H1 (cell line): ENCODE measurements around the gene FASTKD3. TPM values are rescaled to one million over a fixed set of nuclear protein-coding genes. Genes with fewer than 3 reads are reported as not detected.

Source experiments
- CTCF ChIA-PET: fragments of 300-600 bp; sonication (Branson Sonifier 250); formaldehyde crosslinking; loops from one replicate; lab custom pipeline; 2021; ENCODE audit not compliant: partially characterized antibody; lab: Charles Lee
- POLR2A ChIA-PET: fragments of 300-600 bp; sonication (Branson Sonifier 250); formaldehyde crosslinking; loops from one replicate; lab custom pipeline; 2021; ENCODE audit warnings: inconsistent platforms; ENCODE audit not compliant: partially characterized antibody; lab: Charles Lee
- DNase-seq, 2 experiments: peaks; one replicate each; pipeline versions ENCODE4 v3.0.0 to v3.0.0-alpha.2; 2010 to 2022; ENCODE audit warnings: low spot score in 2 of 2, low read depth in 1 of 2, mixed read lengths in 1 of 2
- FAIRE-seq: peaks from 2 replicates; lab custom pipeline; 2011; peaks lifted over from hg19 to GRCh38; lab: Jason Lieb, UNC
- H2AFZ ChIP-seq: 2 replicates; pipeline ENCODE4 v1.8.1; 2012; ENCODE audit warnings: low read length, inconsistent platforms
- H2AK5ac ChIP-seq: 2 replicates; pipeline ENCODE4 v1.6.1; 2013; ENCODE audit warnings: low read depth, low read length
- H2BK120ac ChIP-seq: replicated peaks from 2 replicates; pipeline ENCODE3; 2013; ENCODE audit warnings: low read depth, low read length, inconsistent platforms
- H2BK12ac ChIP-seq: 2 replicates; pipeline ENCODE4 v1.6.1; 2013; ENCODE audit warnings: low read depth, low read length
- H2BK15ac ChIP-seq: 2 replicates; pipeline ENCODE4 v1.6.1; 2013; ENCODE audit warnings: low read length
- H2BK20ac ChIP-seq: 2 replicates; pipeline ENCODE4 v1.6.1; 2013; ENCODE audit warnings: low read length
- H2BK5ac ChIP-seq: 2 replicates; pipeline ENCODE4 v1.6.1; 2013; ENCODE audit warnings: low read depth, low read length
- H3K14ac ChIP-seq: 2 replicates; pipeline ENCODE4 v1.6.1; 2013; ENCODE audit warnings: inconsistent platforms; ENCODE audit not compliant: insufficient read length
- H3K18ac ChIP-seq: 2 replicates; pipeline ENCODE4 v1.6.1; 2013; ENCODE audit warnings: low read length; ENCODE audit errors: extremely low read depth
- H3K23ac ChIP-seq: 2 replicates; pipeline ENCODE4 v1.6.1; 2013; ENCODE audit warnings: inconsistent platforms; ENCODE audit not compliant: insufficient read length
- H3K23me2 ChIP-seq: 2 replicates; pipeline ENCODE4 v1.6.1; 2013; ENCODE audit warnings: low read depth, low read length
- H3K27ac ChIP-seq: 2 replicates; pipeline ENCODE4 v1.6.1; 2011; ENCODE audit warnings: low read depth, low read length, inconsistent platforms
- H3K27me3 ChIP-seq, 4 experiments: replicated peaks in 1 of 4; 1 replicate in 1 of 4; 2 replicates in 3 of 4; pipeline versions ENCODE4 v1.6.1 to v1.8.1; 2011 to 2013; ENCODE audit warnings: low read length in 3 of 4, mild to moderate bottlenecking in 3 of 4, inconsistent platforms in 2 of 4, mixed read lengths in 2 of 4, moderate library complexity in 1 of 4; ENCODE audit not compliant: control insufficient read depth in 3 of 4, insufficient read depth in 3 of 4; ENCODE audit errors: extremely low read depth in 1 of 4
- H3K36me3 ChIP-seq, 4 experiments: 2 replicates each; pipeline versions ENCODE4 v1.6.1 to v1.8.1; 2011 to 2013; ENCODE audit warnings: mild to moderate bottlenecking in 4 of 4, low read length in 3 of 4, moderate library complexity in 2 of 4, control low read depth in 1 of 4, inconsistent platforms in 1 of 4; ENCODE audit not compliant: insufficient read depth in 4 of 4, control insufficient read depth in 2 of 4
- H3K4ac ChIP-seq: replicated peaks from 2 replicates; pipeline ENCODE3; 2013; ENCODE audit warnings: low read length, low read depth, mixed read lengths, inconsistent platforms; ENCODE audit not compliant: insufficient read length
- H3K4me1 ChIP-seq, 4 experiments: replicated peaks in 1 of 4; 1 replicate in 1 of 4; 2 replicates in 3 of 4; pipeline versions ENCODE4 v1.6.1 to v1.8.1; 2011 to 2013; ENCODE audit warnings: low read length in 3 of 4, inconsistent platforms in 2 of 4, mixed read lengths in 1 of 4; ENCODE audit not compliant: insufficient read depth in 4 of 4, control insufficient read depth in 3 of 4
- H3K4me2 ChIP-seq, 2 experiments: 2 replicates each; pipeline versions ENCODE4 v1.6.1 to v1.8.1; 2011 to 2013; ENCODE audit warnings: low read depth in 2 of 2, low read length in 2 of 2, control low read depth in 1 of 2, inconsistent platforms in 1 of 2, mild to moderate bottlenecking in 1 of 2; ENCODE audit not compliant: insufficient read depth in 1 of 2
- H3K4me3 ChIP-seq, 4 experiments: fragments of 200-600, 300-600 bp in 1 of 4; sonication (generic), shearing (Covaris generic), sonication (Bioruptor Twin) in 1 of 4; 2 replicates each; pipeline versions ENCODE4 v1.5.1 to v1.8.1; 2011 to 2016; ENCODE audit warnings: low read length in 4 of 4, low read depth in 3 of 4, control low read depth in 2 of 4, inconsistent platforms in 2 of 4, mild to moderate bottlenecking in 2 of 4, mixed read lengths in 1 of 4, moderate library complexity in 1 of 4; ENCODE audit not compliant: insufficient read depth in 2 of 4; ENCODE audit errors: extremely low read depth in 1 of 4
- H3K56ac ChIP-seq: replicated peaks from 2 replicates; pipeline ENCODE3; 2013; ENCODE audit warnings: low read depth, mild to moderate bottlenecking, mixed read lengths, low read length, inconsistent platforms; ENCODE audit not compliant: insufficient read length
- H3K79me1 ChIP-seq: 2 replicates; pipeline ENCODE4 v1.6.1; 2013; ENCODE audit warnings: low read depth, low read length, control low read depth
- H3K79me2 ChIP-seq, 2 experiments: 2 replicates each; pipeline versions ENCODE4 v1.6.1 to v1.8.1; 2012 to 2013; ENCODE audit warnings: low read length in 2 of 2, mild to moderate bottlenecking in 2 of 2, inconsistent platforms in 1 of 2; ENCODE audit not compliant: insufficient read depth in 2 of 2, control insufficient read depth in 1 of 2
- H3K9ac ChIP-seq, 4 experiments: replicated peaks in 1 of 4; 1 replicate in 1 of 4; 2 replicates in 3 of 4; pipeline versions ENCODE4 v1.6.1 to v1.8.1; 2011 to 2013; ENCODE audit warnings: low read depth in 3 of 4, low read length in 3 of 4, control low read depth in 2 of 4, mild to moderate bottlenecking in 2 of 4, moderate library complexity in 2 of 4, inconsistent platforms in 1 of 4; ENCODE audit errors: extremely low read depth in 1 of 4
- H3K9me3 ChIP-seq, 2 experiments: 2 replicates each; pipeline versions ENCODE4 v1.6.1 to v1.8.1; 2012 to 2013; ENCODE audit warnings: mild to moderate bottlenecking in 2 of 2, moderate library complexity in 2 of 2, control low read depth in 1 of 2, inconsistent platforms in 1 of 2, low read depth in 1 of 2, low read length in 1 of 2, mixed read lengths in 1 of 2; ENCODE audit not compliant: insufficient read depth in 2 of 2
- H4K20me1 ChIP-seq, 2 experiments: replicated peaks in 1 of 2; 2 replicates each; pipeline versions ENCODE3 to v1.8.1; 2011 to 2013; ENCODE audit warnings: inconsistent platforms in 2 of 2, low read length in 2 of 2, mild to moderate bottlenecking in 1 of 2; ENCODE audit not compliant: insufficient read depth in 2 of 2, control insufficient read depth in 1 of 2
- H4K5ac ChIP-seq: 2 replicates; pipeline ENCODE4 v1.6.1; 2013; ENCODE audit warnings: low read length, low read depth, mixed read lengths, inconsistent platforms; ENCODE audit not compliant: insufficient read length
- H4K8ac ChIP-seq: 2 replicates; pipeline ENCODE4 v1.8.0; 2013; ENCODE audit warnings: mild to moderate bottlenecking, moderate library complexity, low read length, inconsistent platforms; ENCODE audit not compliant: insufficient read depth; ENCODE audit errors: extremely low read depth
- H4K91ac ChIP-seq: replicated peaks from 2 replicates; pipeline ENCODE3; 2013; ENCODE audit warnings: low read length, mixed read lengths, inconsistent platforms; ENCODE audit not compliant: insufficient read length
- ASH2L ChIP-seq: fragments of 200-600, 300-600 bp; sonication (generic); IDR thresholded peaks from one replicate; pipeline ENCODE4 v1.7.1; 2017; ENCODE audit warnings: low read length
- BRCA1 ChIP-seq: IDR thresholded peaks from 2 replicates; pipeline ENCODE4 v1.6.1; 2012; ENCODE audit warnings: low read depth, low read length, improper control_type of control experiment
- CHD2 ChIP-seq: IDR thresholded peaks from 2 replicates; pipeline ENCODE4 v1.6.1; 2012; ENCODE audit warnings: low read length, improper control_type of control experiment
- JUND ChIP-seq: IDR thresholded peaks from 2 replicates; pipeline ENCODE4 v1.6.1; 2011; ENCODE audit warnings: mild to moderate bottlenecking, improper control_type of control experiment, low read length
- NANOG ChIP-seq: IDR thresholded peaks from 2 replicates; pipeline ENCODE4 v1.6.1; 2011; ENCODE audit warnings: low read length, low read depth, mild to moderate bottlenecking, inconsistent platforms; ENCODE audit not compliant: insufficient read depth, poor library complexity, severe bottlenecking
- RXRA ChIP-seq: IDR thresholded peaks from 2 replicates; pipeline ENCODE4 v1.6.1; 2011; ENCODE audit warnings: low read depth, mild to moderate bottlenecking, low read length, moderate library complexity; ENCODE audit not compliant: insufficient read depth
- SIN3A ChIP-seq, 2 experiments: IDR thresholded peaks in 1 of 2; conservative IDR thresholded peaks in 1 of 2; 2 replicates each; pipeline ENCODE4 v1.6.1; 2011 to 2012; ENCODE audit warnings: low read length in 2 of 2, improper control_type of control experiment in 1 of 2, low read depth in 1 of 2, mild to moderate bottlenecking in 1 of 2
- SIX5 ChIP-seq: IDR thresholded peaks from 2 replicates; pipeline ENCODE4 v1.6.1; 2011; ENCODE audit warnings: mild to moderate bottlenecking, low read depth, low read length
- SP1 ChIP-seq: IDR thresholded peaks from 2 replicates; pipeline ENCODE4 v1.6.1; 2011; ENCODE audit warnings: low read depth, low read length
- SP4 ChIP-seq: IDR thresholded peaks from 2 replicates; pipeline ENCODE4 v1.6.1; 2012; ENCODE audit warnings: low read length, inconsistent platforms
- YY1 ChIP-seq: IDR thresholded peaks from 2 replicates; pipeline ENCODE4 v1.6.1; 2011; ENCODE audit warnings: low read depth, mild to moderate bottlenecking, low read length
- ZNF274 ChIP-seq: IDR thresholded peaks from 2 replicates; pipeline ENCODE4 v1.7.0; 2012; ENCODE audit warnings: low read length, borderline replicate concordance; ENCODE audit errors: extremely low read depth
- WGBS, 2 experiments: shearing (Covaris generic) in 1 of 2; methylation state at CpG; one replicate each; pipeline versions ENCODE4 v1.1.6 to v1.1.7; 2013 to 2015; ENCODE audit warnings: low lambda C conversion rate in 2 of 2, mixed read lengths in 2 of 2, inconsistent platforms in 1 of 2, low coverage in 1 of 2, missing lambda C conversion rate in 1 of 2; ENCODE audit not compliant: insufficient replicate concordance in 2 of 2, insufficient coverage in 1 of 2, insufficient read length in 1 of 2; ENCODE audit errors: extremely low coverage in 1 of 2, missing lambda C conversion rate in 1 of 2; 5-methylcytosine and 5-hydroxymethylcytosine counted together
- polyA plus RNA-seq, 7 experiments: library from polyadenylated mRNA; depleted of rRNA in 3 of 7; stranded (reverse) in 5 of 7; unstranded in 2 of 7; fragments of >200 nt in 5 of 7; fragments of 200-250 nt in 2 of 7; gene quantifications; 1 replicate in 5 of 7; 2 replicates in 1 of 7; 4 replicates in 1 of 7; pipeline versions ENCODE4 v1.2.1 to v1.2.3, GENCODE V29; 2011 to 2013; ENCODE audit warnings: missing spikeins in 2 of 7, mixed read lengths in 2 of 7
- total RNA-seq: library from RNA; stranded (reverse); fragmentation: NEBNext Ultra II Directional; extraction: Animal tissue kit (Norgen Biotek cat#: 25700); gene quantifications from 2 replicates; pipeline ENCODE4 v1.2.1, GENCODE V29; 2021
- TF ChIP-seq, protein P1 (sequence below): IDR thresholded peaks from 2 replicates; pipeline ENCODE4 v1.6.1; 2012; ENCODE audit warnings: inconsistent platforms

FASTKD3 gene
- total and polyA plus RNA-seq, 2 of the 8 experiments (the other 6 are each of a cell fraction or from before 2014, with no cell fraction given): 5.6 to 7.6 TPM

DNA sequence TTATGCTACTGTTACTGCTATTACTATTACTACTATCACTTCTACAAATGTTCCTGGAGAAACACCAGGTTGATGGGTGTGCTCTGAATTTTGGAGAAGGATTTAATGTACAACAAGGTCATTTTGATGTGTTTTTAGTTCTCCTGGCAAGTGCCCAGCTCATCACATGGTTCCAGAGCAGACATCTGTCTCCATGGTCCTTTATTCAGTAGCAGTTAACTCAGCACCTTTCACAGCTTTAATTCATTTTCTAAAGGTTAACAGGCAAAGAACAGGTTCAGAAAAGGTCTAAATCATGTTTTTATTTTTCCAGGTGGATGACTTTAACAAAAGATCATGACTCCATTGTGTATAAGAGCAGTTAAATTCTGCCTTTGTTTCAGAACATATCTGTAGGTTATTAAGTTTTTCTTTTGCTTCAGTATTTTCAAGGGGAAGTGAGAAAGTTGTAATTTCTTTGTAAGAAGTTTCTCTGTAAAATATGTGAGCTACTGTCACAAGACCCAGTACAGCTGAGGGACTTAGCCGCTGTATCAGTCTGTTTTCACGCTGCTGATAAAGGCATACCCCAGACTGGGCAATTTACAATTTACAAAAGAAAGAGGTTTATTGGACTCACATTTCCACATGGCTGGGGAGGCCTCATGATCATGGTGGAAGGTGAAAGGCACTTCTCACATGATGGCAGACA, 42.1 kb upstream of the FASTKD3 start:
- POLR2A ChIA-PET: interaction anchor here (1.2 kb wide), 1 partner anchor 157 kb away, joined by 3 read pairs; no protein-coding TSS in a partner anchor
- CTCF ChIA-PET: interaction anchor here (0.6 to 1.4 kb wide), 4 partner anchors 15 to 286 kb away, joined by 3 to 4 read pairs (median 3); no protein-coding TSS in a partner anchor
- no peak overlapping the region for H2BK15ac ChIP-seq
- TF ChIP-seq SIX5 (no peak), SIN3A (conservative IDR thresholded peaks at IDR 0.05 in 1 of 2, IDR thresholded peaks at IDR 0.05 in 1 of 2; ENCODE audit: low read depth in 1 of 2, low read length in 2 of 2) (no peak), ZNF274 (no peak), ASH2L (no peak), SP1 (no peak), YY1 (no peak), RXRA (no peak), JUND (no peak), NANOG (no peak), BRCA1 (no peak), SP4 (no peak), CHD2 (no peak)
- TF ChIP-seq, protein P1, sequence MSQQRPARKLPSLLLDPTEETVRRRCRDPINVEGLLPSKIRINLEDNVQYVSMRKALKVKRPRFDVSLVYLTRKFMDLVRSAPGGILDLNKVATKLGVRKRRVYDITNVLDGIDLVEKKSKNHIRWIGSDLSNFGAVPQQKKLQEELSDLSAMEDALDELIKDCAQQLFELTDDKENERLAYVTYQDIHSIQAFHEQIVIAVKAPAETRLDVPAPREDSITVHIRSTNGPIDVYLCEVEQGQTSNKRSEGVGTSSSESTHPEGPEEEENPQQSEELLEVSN: no peak

More for the DNA sequence above, 42.1 kb upstream of the FASTKD3 start:
- Histone ChIP-seq H4K20me1 (no peaks in the 10 kb centered on the region), H3K14ac (no peak overlapping the region), H3K36me3 (peaks cover 0 to 5% (median 2%) of the 10 kb centered on the region in 4 experiments; a peak in 5 of 8 replicates), H3K4ac (no peak overlapping the region), H2AK5ac (no peak overlapping the region), H3K18ac (no peak overlapping the region), H4K5ac (no peak overlapping the region), H3K79me1 (no peaks in the 10 kb centered on the region), H3K9ac (no peak overlapping the region), H3K9me3 (peaks cover 0 to 11% of the 10 kb centered on the region in 2 experiments; a peak in 2 of 4 replicates), H3K4me2 (no peak overlapping the region), H3K79me2 (no peaks in the 10 kb centered on the region), H3K23me2 (no peaks in the 10 kb centered on the region), H2BK120ac (no peak overlapping the region), H4K91ac (no peak overlapping the region), H2BK12ac (no peak overlapping the region), H3K23ac (no peak overlapping the region), H4K8ac (no peak overlapping the region), H2BK20ac (no peak overlapping the region), H3K27me3 (no peaks in the 10 kb centered on the region), H3K4me1 (no peaks in the 10 kb centered on the region), H3K27ac (no peak overlapping the region), H2BK5ac (no peak overlapping the region), H3K4me3 (no peak overlapping the region), H3K56ac (no peak overlapping the region), H2AFZ (no peak overlapping the region)
- DNase-seq (no peak), FAIRE-seq (no peak)
- WGBS, 2 experiments: 95% methylated on average over 2 of the region's 2 CpGs; no CpG with 5 or more reads in 1 of the 2 experiments
